NCI-H226 (cell line): ENCODE data around the gene ADAP1.

Experiments used
- DNase-seq: peaks from one replicate; pipeline ENCODE4 v3.0.0-alpha.2; 2015

Gene ADAP1

GRCh38 chr7:889391-889790, 65.1 kb downstream of the ADAP1 start:
- DNase-seq, result no peak

GRCh38 chr7:889025-889390, 65.5 kb downstream of the ADAP1 start:
- no peak for DNase-seq

GRCh38 chr7:888081-889024, 66.1 kb downstream of the ADAP1 start:
- DNase-seq, result no peak

DNA sequence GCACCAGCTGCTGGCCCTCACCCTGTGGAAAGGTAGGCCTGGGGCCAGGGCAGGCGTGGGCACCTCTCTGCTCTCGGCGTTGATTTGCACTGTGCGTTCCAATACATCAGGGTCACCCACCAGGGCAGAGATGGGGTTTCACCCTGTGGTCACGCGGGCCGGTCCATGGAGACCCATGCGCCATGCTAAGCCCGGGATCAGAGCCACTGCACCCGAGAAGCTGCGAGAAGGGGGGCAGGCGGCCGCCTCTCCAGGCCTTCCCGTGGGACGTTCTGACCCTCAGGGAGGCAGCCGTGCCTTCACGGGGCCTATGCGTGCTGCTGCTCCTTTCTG, 67.0 kb downstream of the ADAP1 start:
- no peak for DNase-seq

- no peak for DNase-seq
Observed at GRCh38 chr7:886626-887487, 67.6 kb downstream of the ADAP1 start.

DNA sequence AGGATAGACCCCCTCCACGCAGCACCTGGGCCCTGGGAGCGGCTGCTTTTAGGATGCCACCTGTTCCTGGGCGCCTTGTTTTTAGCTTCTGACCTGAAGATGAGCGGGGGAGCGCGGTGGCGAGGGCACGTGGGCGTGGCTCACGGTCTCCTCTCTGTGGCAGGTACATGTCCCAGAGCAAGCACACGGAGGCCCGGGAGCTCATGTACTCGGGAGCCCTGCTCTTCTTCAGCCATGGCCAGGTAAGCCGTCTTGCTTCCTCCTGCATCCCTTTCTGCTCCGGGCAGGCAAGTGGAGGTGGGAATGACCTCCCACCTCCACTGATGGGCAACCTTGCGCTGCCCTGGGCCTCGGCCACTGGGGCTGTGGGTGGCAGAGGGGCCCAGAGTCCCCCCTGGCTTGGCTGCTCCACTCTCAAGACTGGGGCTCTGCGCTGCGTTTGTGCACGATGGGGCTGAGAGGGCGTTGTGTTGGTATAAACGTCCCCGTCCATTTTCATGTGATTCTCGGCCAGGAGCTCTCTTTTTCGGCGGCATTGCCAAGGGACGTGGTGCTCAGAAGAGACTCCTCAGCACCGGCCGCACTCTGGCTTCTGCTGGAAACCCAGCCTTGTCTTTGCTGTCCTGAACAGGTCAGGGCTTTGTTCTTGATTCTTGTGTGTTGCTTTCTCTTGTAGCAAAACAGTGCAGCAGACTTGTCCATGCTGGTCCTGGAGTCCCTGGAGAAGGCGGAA, 68.4 kb downstream of the ADAP1 start:
- no peak for DNase-seq

DNA sequence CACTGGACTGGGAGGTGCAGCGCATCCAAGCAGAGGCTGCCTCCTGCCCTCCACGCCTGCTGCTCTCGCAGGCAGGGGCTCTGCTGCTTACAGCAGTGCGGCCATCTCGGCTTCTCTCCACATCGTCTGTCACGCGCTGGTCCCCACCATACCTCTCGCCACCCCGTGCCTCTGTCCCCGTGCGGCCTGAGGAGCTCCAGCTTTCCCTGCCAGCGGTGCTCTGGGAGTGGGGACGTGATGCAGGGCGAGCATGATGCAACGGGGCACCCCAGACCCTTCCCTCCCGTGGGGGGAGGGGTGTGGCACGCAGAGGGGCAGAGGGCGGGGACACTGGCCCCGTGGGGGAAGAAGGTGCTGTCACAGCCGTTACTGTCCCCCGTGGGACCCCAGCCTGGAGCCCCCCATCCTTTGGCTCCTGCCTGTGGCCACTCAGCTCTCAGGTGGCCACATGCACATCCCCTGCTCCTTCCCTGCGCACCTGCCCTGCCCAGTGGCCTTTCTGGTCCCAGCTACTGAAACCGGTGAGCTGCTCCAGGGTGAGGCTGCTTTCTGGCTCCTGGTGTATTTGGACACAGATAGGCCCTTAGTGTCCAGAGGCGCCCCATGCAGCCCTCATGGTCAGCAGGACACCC, 69.1 kb downstream of the ADAP1 start:
- no peak for DNase-seq

DNA sequence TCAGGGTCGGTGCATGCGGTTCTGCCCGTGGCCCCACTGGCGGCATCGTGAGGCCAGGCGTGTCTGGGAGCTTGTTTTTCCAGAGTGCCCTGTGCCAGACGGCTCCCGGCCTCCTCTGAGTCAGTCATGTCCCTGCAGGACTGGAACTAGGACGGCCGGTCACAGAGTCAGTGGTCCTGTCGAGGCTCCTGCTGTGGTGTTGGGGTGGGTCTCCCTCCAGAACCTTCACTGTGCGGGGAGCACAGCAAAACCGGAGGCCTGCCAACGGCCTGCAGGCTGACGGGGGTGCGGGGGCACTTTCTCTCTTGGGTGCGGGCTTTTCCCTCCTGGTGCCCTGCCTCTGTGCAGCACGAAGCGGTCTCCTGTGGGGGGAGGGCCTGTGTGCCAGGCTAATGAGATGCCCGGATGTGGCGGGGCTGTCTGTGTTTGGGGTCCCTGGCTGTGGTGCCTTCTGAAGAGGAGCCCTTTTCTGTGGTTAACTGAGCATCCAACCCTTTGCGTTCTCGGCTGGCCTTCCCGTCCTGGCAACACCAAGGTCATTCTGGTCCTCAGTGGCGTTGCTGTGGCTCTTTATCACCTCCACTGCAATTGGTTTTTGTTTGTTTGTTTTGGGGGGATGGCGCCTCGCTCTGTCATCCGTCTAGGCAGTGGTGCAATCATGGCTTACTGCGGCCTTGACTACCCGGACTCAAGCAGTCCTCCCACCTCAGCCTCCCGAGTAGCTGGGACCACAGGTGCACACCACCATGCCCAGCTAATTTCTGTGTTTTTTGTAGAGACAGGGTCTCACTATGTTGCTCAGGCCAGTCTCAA, 70.1 kb downstream of the ADAP1 start:
- no peak for DNase-seq

DNA sequence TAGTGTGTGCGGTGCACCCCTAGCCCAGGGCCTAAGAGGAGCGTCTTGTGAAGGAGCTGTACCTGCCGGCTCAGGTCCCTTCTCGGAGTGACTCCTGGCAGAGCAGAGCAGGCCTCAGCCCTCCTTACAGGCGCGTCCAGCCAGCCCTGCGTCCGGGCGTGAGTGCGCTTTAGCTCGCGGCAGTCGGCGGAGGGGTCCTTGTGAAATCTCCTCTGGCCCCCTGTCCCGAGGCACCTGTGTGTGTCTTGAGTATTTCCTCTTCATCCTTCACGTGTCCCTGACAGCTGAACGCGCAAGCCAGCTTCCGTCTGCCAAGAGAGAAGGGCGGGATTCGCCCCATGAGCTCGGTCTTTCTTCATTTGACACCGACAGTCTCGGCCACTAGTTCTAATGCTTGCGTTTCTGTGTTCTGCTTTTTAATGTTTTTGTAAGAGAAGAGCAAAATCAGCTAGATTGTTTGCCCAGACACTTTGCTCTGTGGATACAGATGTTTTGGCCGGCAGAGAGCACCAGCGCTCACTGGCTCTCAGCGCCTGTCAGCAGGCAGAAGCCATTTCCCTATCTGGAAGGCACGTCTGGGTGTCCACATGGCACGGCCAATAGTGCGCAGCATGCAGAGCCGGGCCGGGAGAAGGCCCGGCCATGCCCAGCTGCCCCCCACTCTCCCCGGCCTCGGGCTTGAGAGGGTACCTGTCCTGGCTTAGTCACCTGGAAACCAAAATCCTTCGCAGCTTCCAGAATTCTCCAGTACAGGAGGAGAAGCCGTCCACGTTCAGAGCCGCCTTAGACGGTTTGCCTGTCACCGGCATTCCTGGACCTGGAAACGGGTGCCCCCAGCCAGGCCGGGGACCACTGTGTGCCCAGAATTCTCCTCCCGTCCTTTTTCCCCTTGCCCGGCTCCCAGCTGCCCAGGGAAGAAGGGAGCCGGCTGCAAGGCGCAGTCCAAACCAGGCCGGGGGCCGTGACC, 71.1 kb downstream of the ADAP1 start:
- DNase-seq, result no peak

DNA sequence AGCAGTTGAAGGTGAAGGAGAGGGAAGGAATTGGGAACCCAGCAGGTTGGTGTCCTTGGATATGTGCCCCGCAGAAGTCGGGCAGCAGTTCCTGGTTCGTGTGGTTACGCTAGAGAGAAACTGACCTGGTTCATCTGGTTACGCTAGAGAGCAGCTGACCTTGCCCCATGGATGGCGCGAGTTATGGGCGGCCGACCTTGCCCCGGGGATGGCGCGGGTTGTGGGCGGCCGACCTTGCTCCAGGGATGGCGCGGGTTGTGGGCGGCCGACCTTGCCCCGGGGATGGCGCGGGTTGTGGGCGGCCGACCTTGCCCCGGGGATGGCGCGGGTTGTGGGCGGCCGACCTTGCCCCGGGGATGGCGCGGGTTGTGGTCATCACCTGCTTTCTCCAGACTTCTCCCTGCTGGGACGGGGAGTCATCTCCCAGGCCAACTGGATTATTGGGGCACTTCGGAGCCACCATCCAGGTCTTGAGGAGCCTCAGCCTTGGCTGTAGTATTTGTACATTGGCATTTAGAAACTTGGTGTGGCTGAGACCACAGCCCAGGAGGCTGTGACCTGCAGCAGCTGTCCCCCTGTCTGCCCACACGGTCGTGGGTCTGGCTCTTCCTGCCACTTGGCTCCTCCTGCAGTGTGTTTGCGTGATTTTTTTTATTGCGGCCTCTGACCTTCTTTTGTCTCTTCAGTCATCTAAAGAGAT, 72.0 kb downstream of the ADAP1 start:
- no peak for DNase-seq

DNA sequence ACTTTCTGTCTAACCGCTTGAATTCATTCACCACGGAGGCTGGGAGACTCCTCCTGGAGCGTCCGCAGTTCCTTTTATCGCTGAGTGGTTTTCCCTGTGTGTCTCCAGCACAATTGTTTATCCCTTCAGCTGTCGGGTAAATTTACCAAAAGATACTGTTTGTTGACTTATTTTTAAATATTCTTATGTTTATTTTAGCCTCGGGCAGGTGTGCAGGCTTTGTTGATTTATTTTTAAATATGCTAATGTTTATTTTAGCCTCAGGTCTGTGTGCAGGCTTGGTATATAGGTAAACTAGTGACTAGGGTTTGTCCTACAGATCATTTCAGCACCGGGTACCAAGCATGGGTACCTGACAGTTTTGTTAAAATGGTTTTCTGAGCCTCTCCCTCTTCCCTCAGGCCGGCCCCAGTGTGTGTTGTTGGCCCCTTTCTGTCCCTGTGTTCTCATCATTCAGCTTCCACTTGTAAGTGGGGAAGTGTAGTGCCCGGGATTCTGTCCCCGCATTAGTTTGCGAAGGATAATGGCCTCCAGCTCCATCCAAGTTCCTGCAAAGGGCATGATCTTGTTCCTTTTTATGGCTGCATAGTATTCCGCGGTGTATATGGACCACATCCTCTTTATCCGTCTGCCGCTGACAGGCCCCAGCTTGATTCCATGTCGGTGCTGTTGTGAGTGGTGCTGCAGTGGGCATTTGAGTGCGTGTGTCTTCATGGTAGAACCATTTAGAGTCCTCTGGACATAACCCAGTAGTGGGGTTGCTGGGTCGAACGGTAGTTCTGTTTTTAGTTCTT, 72.8 kb downstream of the ADAP1 start:
- no peak for DNase-seq

DNA sequence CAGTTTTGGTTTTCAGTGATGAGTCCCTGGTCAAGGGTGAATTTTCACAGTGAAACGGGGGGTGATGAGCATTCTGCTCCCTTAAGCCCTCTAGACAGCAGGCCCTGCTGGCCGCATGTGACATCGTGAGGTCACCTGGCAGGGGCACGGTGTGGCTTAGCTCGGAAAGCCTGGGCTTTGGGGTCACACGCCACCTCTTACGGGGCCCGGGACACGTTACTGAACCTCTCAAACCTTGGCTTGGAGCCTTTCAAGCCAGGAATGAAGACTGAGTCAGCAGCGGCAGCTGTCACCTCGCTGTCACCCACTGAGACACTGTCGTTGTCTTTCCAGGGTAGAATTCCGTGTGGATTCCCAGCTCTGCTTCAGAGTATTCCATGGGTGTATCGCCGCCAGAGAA, 74.0 kb downstream of the ADAP1 start:
- no peak for DNase-seq

- no peak for DNase-seq
Observed at GRCh38 chr7:879706-880105, 74.8 kb downstream of the ADAP1 start.

- no peak for DNase-seq
Observed at GRCh38 chr7:879093-879492, 75.4 kb downstream of the ADAP1 start.

DNA sequence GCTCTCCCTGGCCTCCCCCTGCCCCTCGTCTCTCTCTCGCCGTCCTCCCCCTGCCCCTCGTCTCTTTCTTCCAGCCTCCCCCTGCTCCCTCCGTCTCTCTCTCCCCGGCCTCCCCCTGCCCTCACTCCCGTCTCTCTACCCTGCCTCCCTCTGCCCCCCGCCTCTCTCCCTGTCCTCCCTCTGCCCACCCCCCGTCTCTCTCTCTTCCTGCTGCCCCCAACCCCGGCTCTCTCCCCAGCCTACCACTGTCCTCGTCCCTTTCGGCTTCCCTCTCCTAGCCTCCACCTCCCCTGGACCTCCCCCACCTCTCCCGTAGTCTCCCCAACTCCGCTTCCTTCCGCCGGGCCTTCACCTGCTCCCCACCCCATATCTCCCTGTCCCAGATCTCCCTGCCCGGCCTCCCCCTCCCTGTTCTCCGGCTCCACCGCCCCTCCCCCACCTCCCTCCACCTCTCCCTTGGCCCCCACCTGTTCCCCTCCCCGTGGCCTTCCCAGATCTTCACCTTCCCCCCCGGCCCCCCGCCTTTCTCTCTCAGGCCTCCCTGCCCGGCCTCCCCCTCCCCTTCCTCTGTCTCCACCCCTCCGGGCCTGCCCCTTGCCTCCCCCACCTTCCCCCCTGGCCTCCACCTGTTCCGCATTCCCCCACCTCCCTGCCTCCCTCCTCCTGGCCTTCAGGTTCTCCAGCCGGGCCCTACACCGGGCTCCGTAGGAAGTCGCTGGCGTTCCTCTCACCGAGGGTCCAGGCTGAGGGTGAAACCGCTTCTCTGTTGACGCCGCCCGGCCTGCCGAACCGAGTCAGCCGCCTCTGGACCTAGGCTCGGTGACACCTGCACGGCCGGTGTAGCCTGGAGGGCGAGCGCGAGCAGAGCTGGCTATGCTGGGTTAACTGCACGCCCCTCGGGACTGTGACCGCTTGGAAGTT, 76.9 kb downstream of the ADAP1 start:
- peak; percentile 46 for DNase-seq

- no peak for DNase-seq
Observed at GRCh38 chr7:876972-877311, 77.5 kb downstream of the ADAP1 start.

DNA sequence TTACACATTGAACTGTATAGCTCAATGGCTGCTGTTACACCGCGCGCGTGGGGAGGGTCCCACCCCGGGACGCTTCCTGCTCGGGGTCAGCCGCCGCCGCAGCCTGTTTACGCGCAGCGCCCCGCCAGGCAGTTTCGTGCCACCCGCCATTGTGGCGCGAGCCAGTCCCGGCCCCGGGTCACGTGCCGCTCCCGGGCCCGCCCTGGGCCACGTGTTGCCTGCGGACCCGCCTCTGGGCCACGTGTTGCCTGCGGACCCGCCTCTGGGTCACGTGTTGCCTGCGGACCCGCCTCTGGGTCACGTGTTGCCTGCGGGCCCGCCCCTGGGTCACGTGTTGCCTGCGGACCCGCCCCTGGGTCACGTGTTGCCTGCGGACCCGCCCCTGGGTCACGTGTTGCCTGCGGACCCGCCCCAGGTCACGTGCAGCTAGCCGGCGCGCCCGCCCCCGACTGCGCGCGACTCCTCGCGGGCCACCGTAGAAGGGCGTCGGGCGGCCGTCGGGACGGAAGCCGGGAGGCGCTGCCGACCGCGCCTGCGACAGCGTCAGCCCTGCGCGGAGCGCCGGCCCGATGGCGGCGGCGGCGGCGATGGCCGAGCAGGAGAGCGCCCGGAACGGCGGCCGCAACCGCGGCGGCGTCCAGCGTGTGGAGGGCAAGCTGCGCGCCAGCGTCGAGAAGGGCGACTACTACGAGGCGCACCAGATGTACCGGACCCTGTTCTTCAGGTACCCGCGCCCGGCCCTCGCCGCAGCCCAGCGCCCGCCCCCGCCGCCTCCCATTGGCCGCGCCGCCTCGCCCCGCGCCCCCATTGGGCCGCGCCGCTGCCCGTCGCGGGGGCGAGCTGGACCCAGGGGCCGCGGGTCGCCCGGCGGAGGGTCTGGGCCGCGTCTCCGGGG, 78.2 kb downstream of the ADAP1 start, which contains the start of gene GET4:
GET4 (plus strand) TSS at position 478 of the 895 bp plus-strand sequence; CDS start at position 570, 92 bp downstream.
- DNase-seq, result peak; percentile 95
